ENCODE data around the gene BLOC1S4. TPM values are rescaled to one million over a fixed set of nuclear protein-coding genes. Genes with fewer than 3 reads are reported as not detected.

Gene BLOC1S4
- total RNA-seq, 1 experiment from 2014 or later: 14.9 TPM

- H3K4me3 Mint-ChIP-seq: no peak overlapping the region
- Histone ChIP-seq H2AFZ (ENCODE audit: low read length) (no peak overlapping the region), H3K79me1 (ENCODE audit: insufficient read depth, low read depth, low read length, poor library complexity, severe bottlenecking) (no peaks in the 10 kb centered on the region), H3K4me1 (ENCODE audit: insufficient read depth, low read length) (no peaks in the 10 kb centered on the region), H4K5ac (ENCODE audit: insufficient read length, low read depth, low read length) (no peak overlapping the region), H3K23me2 (ENCODE audit: insufficient read length, low read depth, low read length, poor library complexity, severe bottlenecking) (no peaks in the 10 kb centered on the region), H3K23ac (ENCODE audit: insufficient read length, low read depth, low read length) (no peak overlapping the region), H3K4me2 (ENCODE audit: insufficient read depth, insufficient read length, low read length) (no peak overlapping the region), H3K4ac (ENCODE audit: low read depth, low read length) (no peak overlapping the region), H3K14ac (ENCODE audit: insufficient read depth, low read length) (no peak overlapping the region), H3K56ac (ENCODE audit: insufficient read length, low read depth, low read length) (no peak overlapping the region), H2BK15ac (ENCODE audit: low read depth, low read length) (no peak overlapping the region), H3K9me3 (ENCODE audit: control insufficient read depth, low read depth, low read length) (no peaks in the 10 kb centered on the region), H3K27ac (ENCODE audit: insufficient read length, low read depth, low read length) (no peak overlapping the region), H2BK5ac (ENCODE audit: insufficient read length, low read length) (no peak overlapping the region), H3K9ac (ENCODE audit: extremely low read depth, insufficient read length, low read length) (no peak overlapping the region), H2BK120ac (ENCODE audit: low read depth, low read length, poor library complexity, severe bottlenecking) (no peak overlapping the region), H3K18ac (ENCODE audit: insufficient read length, low read depth, low read length) (no peak overlapping the region), H2BK20ac (ENCODE audit: low read depth, low read length, poor library complexity, severe bottlenecking) (no peak overlapping the region), H3K79me2 (ENCODE audit: insufficient read depth, low read length) (no peaks in the 10 kb centered on the region), H4K8ac (replicated peaks; ENCODE audit: insufficient read length, low read depth, low read length) (no peak overlapping the region), H4K20me1 (ENCODE audit: control insufficient read depth, insufficient read depth, insufficient read length) (no peaks in the 10 kb centered on the region), H2AK5ac (ENCODE audit: insufficient read length, low read length) (no peak overlapping the region), H3T11ph (ENCODE audit: low read length) (no peak overlapping the region), H4K91ac (ENCODE audit: insufficient read length, low read depth, low read length) (no peak overlapping the region), H3K27me3 (ENCODE audit: insufficient read depth, low read length) (no peaks in the 10 kb centered on the region), H2BK12ac (ENCODE audit: insufficient read length, low read depth, low read length) (no peak overlapping the region)
- no peak for DNase-seq
- peaks cover 7 to 17% of the 10 kb centered on the region in 2 experiments for H3K4me1 Mint-ChIP-seq
- no peak for TF ChIP-seq CTCF (conservative IDR thresholded peaks at IDR 0.05)
- WGBS (ENCODE audit: extremely low coverage, insufficient read length, low lambda C conversion rate): no CpG with 5 or more reads among the region's 23 CpGs
- H3K36me3 Mint-ChIP-seq (ENCODE audit: insufficient read depth in 1 of 3, low read depth in 3 of 3): no peaks in the 10 kb centered on the region
- no peak overlapping the region; a peak in 1 of 7 replicates for H3K27ac Mint-ChIP-seq
- H3K27me3 Mint-ChIP-seq (ENCODE audit: low read depth): no peaks in the 10 kb centered on the region; the same call in 1 of the 2 replicates
- peaks cover 0 to 3% of the 10 kb centered on the region in 2 experiments; a peak in 1 of 5 replicates for H3K9me3 Mint-ChIP-seq
Observed at GRCh38 chr4:6750286-6751221, 34.6 kb downstream of the BLOC1S4 start.
